T1000 (cell line): Measurements from ENCODE around the gene PTGER1.

Experiments used
- DNase-seq: peaks from one replicate; lab custom pipeline; 2025; ENCODE audit warnings: mixed read lengths; lab: John Stamatoyannopoulos, UW

PTGER1 gene

GRCh38 chr19:14441041-14441938 lies 33.9 kb downstream of the PTGER1 start:
- no peak for DNase-seq

- DNase-seq, result no peak
Measured at GRCh38 chr19:14440049-14440448, 35.1 kb downstream of the PTGER1 start.

GRCh38 chr19:14439014-14439413 lies 36.1 kb downstream of the PTGER1 start:
- DNase-seq, result no peak

- DNase-seq, result no peak
Measured at GRCh38 chr19:14437578-14438140, 37.5 kb downstream of the PTGER1 start.

- no peak for DNase-seq
Measured at GRCh38 chr19:14435320-14436050, 39.7 kb downstream of the PTGER1 start.

GRCh38 chr19:14434543-14435319 lies 40.4 kb downstream of the PTGER1 start:
- DNase-seq, result no peak

- DNase-seq, result no peak
Measured at GRCh38 chr19:14433554-14434501, 41.3 kb downstream of the PTGER1 start.

- no peak for DNase-seq
Measured at GRCh38 chr19:14432791-14433553, 42.2 kb downstream of the PTGER1 start, which contains the start of gene PKN1. PKN1 (plus strand) TSS chr19:14433306; CDS start chr19:14433522, 216 bp downstream.

- no peak for DNase-seq
Measured at GRCh38 chr19:14430712-14431111, 44.4 kb downstream of the PTGER1 start.

GRCh38 chr19:14428882-14429416 lies 46.2 kb downstream of the PTGER1 start:
- DNase-seq, result no peak

- no peak for DNase-seq
Measured at GRCh38 chr19:14427461-14427860, 47.7 kb downstream of the PTGER1 start.

GRCh38 chr19:14425696-14426138 lies 49.4 kb downstream of the PTGER1 start:
- DNase-seq, result no peak
